Left colon (tissue), 2 donors: ENCODE data around the gene TCF7. TPM values are rescaled to one million over a fixed set of nuclear protein-coding genes. Genes with fewer than 3 reads are reported as not detected.

ENCODE experiments used
- ATAC-seq: fragments of 200-7000 bp; cut with Tn5 transposase; one replicate; pipeline ENCODE4 v1.9.1; 2020; ENCODE audit warnings: mild to moderate bottlenecking, moderate library complexity
- DNase-seq, 2 donors: peaks; one replicate each; pipeline ENCODE4 v3.0.0-alpha.2; 2020
- intact Hi-C, 2 donors: fragments of 100-400 bp; cut with DNase I in 1 of 2; cut with micrococcal nuclease in 1 of 2; formaldehyde crosslinking; loops; one replicate each; pipeline versions ENCODE4 v1.11.2 to v1.14.0; 2022; cut with DNase I, micrococcal nuclease
- total RNA-seq, 2 donors: library from RNA; stranded (reverse); fragmentation: NEBNext Ultra II Directional; extraction: Animal tissue kit (Norgen Biotek cat#: 25700); gene quantifications; one replicate each; pipeline ENCODE4 v1.2.1, GENCODE V29; 2021
- donor health status: DM: no; HTN: no; CAD: no.
- donor health status: DM: yes; HTN: yes; CAD: no.

The TCF7 gene
- total RNA-seq, 2 donors from 2014 or later, result 3.0 to 6.0 TPM

DNA sequence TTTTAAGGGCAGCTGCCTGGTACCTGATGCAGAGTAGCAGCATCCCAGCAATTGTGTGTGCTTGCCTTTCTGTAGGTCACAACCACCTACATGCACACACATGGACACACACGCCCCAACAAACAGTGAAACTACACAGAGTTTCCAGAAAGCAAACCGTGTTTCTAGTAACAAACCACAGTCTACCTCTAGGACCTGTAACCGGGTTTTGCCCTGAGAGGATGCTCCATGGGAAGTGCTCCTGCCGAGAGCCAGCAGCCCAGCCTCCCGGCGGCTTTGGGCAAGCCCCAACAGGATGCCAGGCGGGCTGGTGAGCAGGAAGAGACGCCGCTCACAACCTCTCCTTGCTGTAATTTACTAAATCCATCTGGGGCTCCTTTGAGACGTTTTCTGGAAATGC lies 4.1 kb upstream of the TCF7 start:
- DNase-seq (no peak), ATAC-seq (no peak)
- intact Hi-C loops, result no loop called here

GRCh38 chr5:134111741-134112647 lies 2.5 kb upstream of the TCF7 start:
- intact Hi-C loops, result no loop called here
- no peak for DNase-seq
- no peak for ATAC-seq

- no peak for ATAC-seq
- intact Hi-C loops, result no loop called here
Observed at GRCh38 chr5:134112726-134113362, 1.6 kb upstream of the TCF7 start.

GRCh38 chr5:134113363-134113889 lies 1.1 kb upstream of the TCF7 start:
- DNase-seq, result no peak

More at GRCh38 chr5:134112726-134113362, 1.6 kb upstream of the TCF7 start:
- DNase-seq, result no peak

GRCh38 chr5:134114886-134115805 lies 665 bp downstream of the TCF7 start:
- no peak for ATAC-seq

More at GRCh38 chr5:134113363-134113889, 1.1 kb upstream of the TCF7 start:
- ATAC-seq, result no peak
- intact Hi-C loops, result no loop called here

DNA sequence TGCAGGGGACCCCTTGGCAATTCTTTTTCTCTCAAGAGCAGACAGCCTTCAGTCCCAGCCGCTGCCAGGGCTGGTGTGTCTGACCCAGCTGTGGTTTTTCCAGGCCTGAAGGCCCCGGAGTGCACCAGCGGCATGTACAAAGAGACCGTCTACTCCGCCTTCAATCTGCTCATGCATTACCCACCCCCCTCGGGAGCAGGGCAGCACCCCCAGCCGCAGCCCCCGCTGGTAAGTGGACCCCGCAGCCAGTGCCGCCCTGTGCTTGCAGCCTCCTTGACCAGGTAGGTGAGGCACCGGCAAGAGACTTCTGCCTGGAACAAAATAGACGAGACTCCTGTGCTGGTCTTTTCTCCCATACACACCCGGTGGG lies 1.3 kb downstream of the TCF7 start:
- DNase-seq (no peak), ATAC-seq (no peak)
- intact Hi-C loops, result no loop called here

More at GRCh38 chr5:134114886-134115805, 665 bp downstream of the TCF7 start:
- intact Hi-C loops, result no loop called here
- DNase-seq, result peak in 1 of 2 donors; percentile 54

DNA sequence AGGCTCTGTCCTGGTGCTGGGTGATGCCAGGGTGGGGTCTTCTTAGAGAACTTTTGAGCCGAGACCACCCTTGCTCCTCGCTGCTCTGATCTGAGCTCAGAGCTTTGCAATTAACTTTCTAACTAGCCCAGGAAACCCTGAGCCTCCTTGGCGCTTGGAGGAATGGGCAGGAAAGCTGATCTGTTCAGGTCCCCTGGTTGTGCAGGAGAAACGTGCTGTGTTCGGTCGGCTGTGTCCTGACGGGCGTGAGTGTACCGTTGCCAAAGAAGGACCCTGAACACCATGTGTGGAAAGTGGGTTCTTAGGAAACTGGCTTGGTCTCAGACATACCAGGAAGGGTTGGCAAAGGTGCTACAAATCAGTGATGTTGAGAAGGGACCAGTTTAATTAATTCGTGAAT lies 1.8 kb downstream of the TCF7 start:
- no peak for ATAC-seq
- no peak for DNase-seq
- intact Hi-C loops, result no loop called here

- intact Hi-C loops, result no loop called here
- ATAC-seq, result no peak
Observed at GRCh38 chr5:134116789-134117761, 2.6 kb downstream of the TCF7 start.

DNA sequence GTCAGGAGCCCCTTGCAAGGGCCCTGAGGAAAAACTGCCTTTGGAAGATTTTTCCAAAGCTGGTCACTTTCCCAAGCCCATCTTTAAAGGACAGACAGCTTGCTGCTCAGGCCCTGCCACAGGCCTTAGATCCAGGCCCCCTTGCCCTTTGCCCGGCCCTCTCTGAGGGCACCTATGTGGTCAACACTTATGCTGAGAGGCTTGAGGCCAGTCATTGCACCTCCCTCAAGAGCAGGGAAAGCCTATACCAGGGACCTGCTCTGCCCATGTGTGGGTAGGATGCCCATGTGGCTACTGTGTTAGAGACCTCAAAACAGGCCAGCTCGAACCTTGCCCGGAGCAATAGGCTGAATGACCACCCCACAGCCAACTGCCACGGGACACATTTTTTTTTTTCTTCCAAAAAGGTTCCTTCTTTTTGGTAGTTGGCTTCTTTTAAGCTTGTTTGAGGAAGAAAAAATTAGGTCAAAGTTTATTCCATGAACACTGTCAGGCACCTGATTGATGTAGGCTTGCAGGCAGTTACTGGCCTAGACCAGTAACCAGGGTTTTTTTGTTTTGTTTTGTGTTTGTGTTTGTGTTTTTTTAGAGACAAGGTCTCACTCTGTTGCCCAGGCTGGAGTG lies 3.8 kb downstream of the TCF7 start:
- ATAC-seq (no peak), DNase-seq (no peak)
- intact Hi-C loops, result no loop called here

More at GRCh38 chr5:134116789-134117761, 2.6 kb downstream of the TCF7 start:
- no peak for DNase-seq

GRCh38 chr5:134119720-134120119 lies 5.2 kb downstream of the TCF7 start:
- ATAC-seq, result no peak
- DNase-seq, result no peak
- intact Hi-C loops, result no loop called here

DNA sequence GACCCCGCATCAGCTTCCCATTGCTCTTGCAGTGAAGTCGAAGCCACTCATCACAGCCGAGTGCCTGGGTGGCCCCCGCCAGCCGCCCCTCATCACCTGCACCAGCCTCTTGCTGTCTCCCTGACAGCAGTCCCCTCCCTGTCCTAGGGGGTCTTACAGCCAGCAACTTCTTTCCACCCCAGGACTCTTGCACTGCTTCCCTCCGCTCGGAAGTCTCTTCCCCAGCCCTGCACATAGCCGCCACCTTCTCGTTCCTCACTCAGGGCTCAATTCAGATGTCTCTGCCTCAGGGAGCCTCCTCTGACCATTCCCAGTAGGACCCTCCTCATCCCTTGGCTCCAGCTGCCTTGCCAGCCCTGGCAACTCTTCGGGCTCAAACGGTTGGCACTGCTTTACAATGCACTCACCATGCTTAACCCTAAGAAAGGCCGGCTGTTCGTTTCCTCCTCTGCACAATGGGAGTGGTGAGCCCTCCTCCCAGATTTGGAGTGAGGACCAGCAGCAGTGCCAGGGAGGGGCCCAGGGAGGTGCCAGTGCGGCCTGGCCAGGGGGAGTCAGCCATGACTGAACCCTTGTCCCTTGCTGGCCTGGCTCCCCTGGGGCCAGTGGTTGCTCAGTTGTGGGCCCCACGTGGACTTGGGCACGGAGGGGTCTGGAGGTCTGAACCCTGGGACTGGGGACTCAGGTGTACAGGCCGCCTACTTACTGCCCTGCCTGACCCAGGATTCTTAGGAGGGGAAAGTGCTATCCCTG lies 6.1 kb downstream of the TCF7 start:
- ATAC-seq (no peak), DNase-seq (no peak)
- intact Hi-C loops, result no loop called here

DNA sequence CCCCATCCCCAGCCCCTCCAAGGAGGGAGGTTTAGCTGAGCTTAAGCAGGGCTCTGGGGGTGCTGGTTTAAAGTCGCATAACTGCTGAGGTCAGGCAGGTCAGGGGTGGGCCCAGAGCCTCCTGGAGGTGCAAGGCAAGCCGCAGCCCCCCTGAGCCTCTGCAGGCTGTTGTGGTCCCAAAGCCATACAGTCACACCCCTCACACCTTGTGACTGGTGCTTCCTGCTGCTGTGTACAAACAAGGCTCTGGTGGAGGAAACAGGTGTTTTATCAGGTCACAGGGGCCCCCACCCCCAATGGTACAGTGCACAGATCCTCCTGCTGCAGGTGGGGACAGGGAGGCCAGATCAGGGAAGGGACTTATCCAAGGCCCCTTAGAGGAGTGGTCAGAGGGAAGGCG lies 8.0 kb downstream of the TCF7 start:
- ATAC-seq, result peak; percentile 9
- no peak for DNase-seq
- intact Hi-C loops, result no loop called here

- ATAC-seq, result no peak
- no peak for DNase-seq
- intact Hi-C loops, result no loop called here
Observed at GRCh38 chr5:134123360-134123759, 8.9 kb downstream of the TCF7 start.

- ATAC-seq, result no peak
- intact Hi-C loops, result no loop called here
- no peak for DNase-seq
Observed at GRCh38 chr5:134124289-134125038, 10.0 kb downstream of the TCF7 start.

GRCh38 chr5:134125039-134126015 lies 10.8 kb downstream of the TCF7 start:
- peak; percentile 18 for ATAC-seq

More at GRCh38 chr5:134125039-134126015, 10.8 kb downstream of the TCF7 start:
- DNase-seq, result no peak
- intact Hi-C loops, result no loop called here
